Esophagus muscularis mucosa (tissue), 4 donors: Measurements from ENCODE around the gene FAM107B. TPM values are rescaled to one million over a fixed set of nuclear protein-coding genes. Genes with fewer than 3 reads are reported as not detected.

Source experiments
- DNase-seq: peaks from one replicate; pipeline ENCODE4 v3.0.0-alpha.2; 2017; ENCODE audit errors: extremely low spot score
- H3K27ac ChIP-seq, 4 donors: fragments of 200-600 bp; sonication (generic); replicated peaks in 1 of 4; 1 replicate in 3 of 4; 2 replicates in 1 of 4; pipeline ENCODE4 v1.5.1; 2016 to 2019; ENCODE audit warnings: mild to moderate bottlenecking in 1 of 4
- H3K27me3 ChIP-seq, 4 donors: fragments of 200-600 bp; sonication (generic); one replicate each; pipeline versions ENCODE4 v1.5.1 to v1.6.0; 2016 to 2019
- H3K36me3 ChIP-seq, 4 donors: fragments of 200-600 bp; sonication (generic); one replicate each; pipeline ENCODE4 v1.5.1; 2016 to 2019
- H3K4me1 ChIP-seq, 4 donors: fragments of 200-600 bp; sonication (generic); one replicate each; pipeline ENCODE4 v1.5.1; 2016 to 2019
- H3K4me3 ChIP-seq, 4 donors: fragments of 200-600 bp; sonication (generic); 1 replicate in 2 of 4; 2 replicates in 2 of 4; pipeline ENCODE4 v1.5.1; 2016 to 2019; ENCODE audit warnings: mild to moderate bottlenecking in 4 of 4, moderate library complexity in 1 of 4
- H3K9me3 ChIP-seq, 4 donors: fragments of 200-600 bp; sonication (generic); 1 replicate in 3 of 4; 2 replicates in 1 of 4; pipeline ENCODE4 v1.5.1; 2016 to 2019
- EP300 ChIP-seq: sonication (generic); formaldehyde crosslinking; IDR thresholded peaks from one replicate; pipeline ENCODE4 v1.6.1; 2017; ENCODE audit warnings: antibody characterized with exemption
- POLR2A ChIP-seq: fragments of 450-650 bp; IDR thresholded peaks from one replicate; pipeline ENCODE4 v1.6.1; 2017; ENCODE audit warnings: antibody characterized with exemption, moderate library complexity, mild to moderate bottlenecking, low read depth
- POLR2AphosphoS5 ChIP-seq, 2 donors: sonication (generic); formaldehyde crosslinking; IDR thresholded peaks; one replicate each; pipeline ENCODE4 v1.6.1; 2017; ENCODE audit warnings: antibody characterized with exemption in 2 of 2
- WGBS: methylation state at CpG from one replicate; pipeline ENCODE4 v1.1.5; 2018; 5-methylcytosine and 5-hydroxymethylcytosine counted together
- intact Hi-C: fragments of 100-400 bp; cut with DNase I; formaldehyde crosslinking; loops from one replicate; pipeline ENCODE4 v1.15.1; 2023
- total RNA-seq, 4 donors: library from RNA; depleted of rRNA; stranded (reverse); fragments of >200 nt; gene quantifications; one replicate each; pipeline versions ENCODE4 v1.1.0 to v1.2.1, GENCODE V29; 2016
- TF ChIP-seq, protein P1 (sequence below), 3 experiments: fragments of 200-600 bp in 2 of 3; fragments of 450-650 bp in 1 of 3; sonication (generic) in 2 of 3; IDR thresholded peaks; one replicate each; pipeline ENCODE4 v1.5.1; 2017 to 2019; ENCODE audit warnings: antibody characterized with exemption in 3 of 3, mild to moderate bottlenecking in 2 of 3, moderate library complexity in 1 of 3

FAM107B gene
- total RNA-seq, 4 donors from 2014 or later = 7.5 to 14.1 (median 9.4) TPM

GRCh38 chr10:14567421-14567820 is 207.3 kb downstream of the FAM107B start:
- Histone ChIP-seq H3K27ac (no peak overlapping the region), H3K4me3 (no peak overlapping the region), H3K9me3 (no peaks in the 10 kb centered on the region), H3K4me1 (peaks cover 0 to 11% (median 0%) of the 10 kb centered on the region in 4 donors), H3K27me3 (no peaks in the 10 kb centered on the region), H3K36me3 (no peaks in the 10 kb centered on the region)
- TF ChIP-seq POLR2AphosphoS5 (IDR thresholded peaks at IDR 0.05) (no peak), EP300 (no peak), POLR2A (no peak)
- TF ChIP-seq, protein P1, sequence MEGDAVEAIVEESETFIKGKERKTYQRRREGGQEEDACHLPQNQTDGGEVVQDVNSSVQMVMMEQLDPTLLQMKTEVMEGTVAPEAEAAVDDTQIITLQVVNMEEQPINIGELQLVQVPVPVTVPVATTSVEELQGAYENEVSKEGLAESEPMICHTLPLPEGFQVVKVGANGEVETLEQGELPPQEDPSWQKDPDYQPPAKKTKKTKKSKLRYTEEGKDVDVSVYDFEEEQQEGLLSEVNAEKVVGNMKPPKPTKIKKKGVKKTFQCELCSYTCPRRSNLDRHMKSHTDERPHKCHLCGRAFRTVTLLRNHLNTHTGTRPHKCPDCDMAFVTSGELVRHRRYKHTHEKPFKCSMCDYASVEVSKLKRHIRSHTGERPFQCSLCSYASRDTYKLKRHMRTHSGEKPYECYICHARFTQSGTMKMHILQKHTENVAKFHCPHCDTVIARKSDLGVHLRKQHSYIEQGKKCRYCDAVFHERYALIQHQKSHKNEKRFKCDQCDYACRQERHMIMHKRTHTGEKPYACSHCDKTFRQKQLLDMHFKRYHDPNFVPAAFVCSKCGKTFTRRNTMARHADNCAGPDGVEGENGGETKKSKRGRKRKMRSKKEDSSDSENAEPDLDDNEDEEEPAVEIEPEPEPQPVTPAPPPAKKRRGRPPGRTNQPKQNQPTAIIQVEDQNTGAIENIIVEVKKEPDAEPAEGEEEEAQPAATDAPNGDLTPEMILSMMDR (IDR thresholded peaks at IDR 0.05) = no peak
- intact Hi-C loops = no loop called here
- WGBS = 89% methylated on average over 4 of the region's 4 CpGs
- no peak for DNase-seq

DNA sequence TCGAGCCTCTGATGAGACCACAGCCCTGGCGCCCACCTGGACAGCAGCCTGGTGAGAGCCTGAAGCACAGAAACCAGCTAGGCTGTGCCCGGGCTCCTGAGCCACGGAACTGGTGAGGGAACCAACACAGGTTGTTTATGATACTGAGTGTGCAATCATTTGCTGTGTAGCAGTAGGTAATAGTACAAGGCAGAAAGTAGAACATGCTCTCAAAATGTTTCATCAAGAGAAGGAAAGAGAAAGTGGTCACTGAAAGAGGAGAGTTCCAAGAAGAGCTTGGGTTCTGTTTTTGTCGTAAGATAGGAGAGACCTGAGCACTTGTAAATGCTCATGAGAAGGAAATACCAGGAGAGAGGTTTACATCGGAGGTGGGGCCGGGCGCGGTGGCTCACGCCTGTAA is 208.2 kb downstream of the FAM107B start:
- TF ChIP-seq POLR2AphosphoS5 (IDR thresholded peaks at IDR 0.05) (no peak), EP300 (no peak), POLR2A (no peak)
- TF ChIP-seq, protein P1 (IDR thresholded peaks at IDR 0.05) = no peak
- Histone ChIP-seq H3K4me1 (peaks cover 0 to 11% (median 0%) of the 10 kb centered on the region in 4 donors), H3K9me3 (no peaks in the 10 kb centered on the region), H3K4me3 (no peak overlapping the region), H3K36me3 (no peaks in the 10 kb centered on the region), H3K27me3 (no peaks in the 10 kb centered on the region), H3K27ac (no peak overlapping the region)
- 97% methylated on average over 10 of the region's 10 CpGs for WGBS
- no peak for DNase-seq
- intact Hi-C loops = no loop called here

- H3K27ac ChIP-seq = no peak overlapping the region
- 64% methylated on average over 5 of the region's 5 CpGs for WGBS
- no peaks in the 10 kb centered on the region for H3K36me3 ChIP-seq
- peaks cover 0 to 11% (median 0%) of the 10 kb centered on the region in 4 donors for H3K4me1 ChIP-seq
- H3K27me3 ChIP-seq = no peaks in the 10 kb centered on the region
- no peaks in the 10 kb centered on the region for H3K9me3 ChIP-seq
- no peak for DNase-seq
- no peak overlapping the region for H3K4me3 ChIP-seq
- TF ChIP-seq EP300 = no peak
- TF ChIP-seq POLR2AphosphoS5 (IDR thresholded peaks at IDR 0.05) = no peak
- intact Hi-C loops = no loop called here
These were observed 209.5 kb downstream of the FAM107B start for GRCh38 chr10:14565199-14565598.

DNA sequence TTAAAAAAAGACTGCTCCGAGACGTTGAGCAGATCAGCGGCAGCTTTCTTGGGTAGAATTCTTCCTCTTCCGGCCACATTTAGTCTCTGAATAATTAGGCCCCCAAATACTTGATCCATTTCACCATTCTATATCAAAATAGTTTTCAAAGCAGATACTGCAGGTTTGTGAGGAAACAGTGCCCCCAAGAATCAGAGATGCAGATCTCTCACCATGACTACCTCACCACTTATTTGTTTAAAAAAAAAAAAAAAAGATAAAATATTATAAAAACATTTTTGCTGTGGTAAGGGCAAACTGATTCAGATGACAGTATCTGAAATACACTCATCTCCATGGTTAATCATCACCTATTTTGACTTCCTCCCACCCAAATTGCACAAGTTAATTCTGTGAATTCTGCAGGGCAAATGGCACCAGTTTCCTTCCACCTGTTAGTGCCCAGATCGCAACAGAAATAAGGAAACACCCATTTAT is 210.4 kb downstream of the FAM107B start:
- no peaks in the 10 kb centered on the region for H3K36me3 ChIP-seq
- DNase-seq = no peak
- WGBS = 70% methylated on average over 5 of the region's 5 CpGs
- intact Hi-C loops = no loop called here
- peaks cover 0 to 11% (median 0%) of the 10 kb centered on the region in 4 donors for H3K4me1 ChIP-seq
- no peaks in the 10 kb centered on the region for H3K27me3 ChIP-seq
- no peak overlapping the region for H3K27ac ChIP-seq
- no peak overlapping the region for H3K4me3 ChIP-seq
- TF ChIP-seq POLR2AphosphoS5 (IDR thresholded peaks at IDR 0.05) (no peak), POLR2A (no peak), EP300 (no peak)
- TF ChIP-seq, protein P1 (IDR thresholded peaks at IDR 0.05) = no peak
- no peaks in the 10 kb centered on the region for H3K9me3 ChIP-seq

- Histone ChIP-seq H3K27ac (no peak overlapping the region), H3K36me3 (no peaks in the 10 kb centered on the region), H3K9me3 (no peaks in the 10 kb centered on the region), H3K27me3 (no peaks in the 10 kb centered on the region), H3K4me3 (no peak overlapping the region), H3K4me1 (peaks cover 0 to 11% (median 0%) of the 10 kb centered on the region in 4 donors)
- WGBS = 91% methylated on average over 4 of the region's 4 CpGs
- intact Hi-C loops = no loop called here
- TF ChIP-seq POLR2A = no peak
- no peak for DNase-seq
These were observed 211.2 kb downstream of the FAM107B start for GRCh38 chr10:14563359-14563940.

DNA sequence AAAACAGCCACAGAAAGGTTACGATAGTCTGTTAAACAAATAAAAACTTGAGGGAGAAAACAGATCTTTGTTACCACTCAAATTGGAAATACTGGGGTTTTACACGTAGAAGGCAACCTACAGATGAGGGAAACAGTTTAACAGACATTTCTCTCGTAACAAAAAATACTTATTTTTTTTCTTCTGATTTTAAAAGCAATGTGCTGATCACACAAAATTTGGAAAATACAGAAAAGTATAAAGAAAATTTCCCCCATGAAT is 211.7 kb downstream of the FAM107B start:
- no peak overlapping the region for H3K27ac ChIP-seq
- no peaks in the 10 kb centered on the region for H3K27me3 ChIP-seq
- no peak overlapping the region for H3K4me3 ChIP-seq
- H3K36me3 ChIP-seq = no peaks in the 10 kb centered on the region
- intact Hi-C loops = no loop called here
- WGBS = 93% methylated on average over 3 of the region's 3 CpGs
- no peak for DNase-seq
- H3K4me1 ChIP-seq = peaks cover 0 to 11% (median 0%) of the 10 kb centered on the region in 4 donors
- H3K9me3 ChIP-seq = no peaks in the 10 kb centered on the region
- TF ChIP-seq, protein P1 (IDR thresholded peaks at IDR 0.05) = no peak
- TF ChIP-seq POLR2AphosphoS5 (IDR thresholded peaks at IDR 0.05) (no peak), EP300 (no peak), POLR2A (no peak)
